Measurements from ENCODE around the gene ZNF425. TPM values are rescaled to one million over a fixed set of nuclear protein-coding genes. Genes with fewer than 3 reads are reported as not detected.

The ZNF425 gene
- total and polyA plus RNA-seq, 7 donors: 0.60 to 4.9 (median 2.9) TPM

DNA sequence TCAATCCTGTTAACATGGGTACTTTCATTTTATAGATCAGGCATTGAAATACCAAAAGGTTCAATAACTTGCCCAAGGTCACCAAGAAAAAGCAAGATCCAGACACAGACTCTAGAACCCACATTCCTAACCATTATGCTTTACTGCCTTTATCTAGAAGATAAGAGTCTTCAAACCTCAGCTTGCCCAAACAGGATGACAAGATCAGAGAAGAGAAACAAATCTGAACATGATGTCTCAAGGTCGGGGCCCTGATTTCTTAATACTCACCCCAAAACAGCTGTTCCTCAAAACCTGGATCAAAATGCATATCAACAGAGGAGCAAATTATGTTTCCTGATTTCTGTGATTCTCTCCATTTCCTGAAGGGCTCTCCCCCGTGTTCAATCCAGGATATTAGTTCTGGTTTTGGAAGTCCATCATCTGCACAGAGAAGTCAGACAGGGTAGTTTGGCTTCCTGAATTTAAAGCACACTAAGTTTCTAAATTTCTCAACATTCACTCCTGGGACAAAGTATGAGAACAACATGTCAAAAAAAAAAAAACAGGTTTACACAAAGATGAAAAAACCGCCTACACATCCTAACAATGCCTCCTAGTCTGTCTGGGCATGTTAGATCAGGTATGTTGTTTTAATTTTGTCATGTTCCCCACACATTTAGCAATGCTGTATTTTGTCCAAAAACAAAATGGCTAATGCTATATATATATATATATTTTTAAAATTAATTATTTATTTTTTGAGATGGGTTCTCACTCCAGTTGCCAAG is 51.8 kb downstream of the ZNF425 start:
- WGBS, 2 donors: 81 to 88% methylated on average over 3 of the region's 3 CpGs
- TF ChIP-seq POLR2A (IDR thresholded peaks at IDR 0.05) (no peak), POLR2AphosphoS5 (IDR thresholded peaks at IDR 0.05) (no peak), CTCF (IDR thresholded peaks at IDR 0.05) (no peak), EP300 (IDR thresholded peaks at IDR 0.05) (no peak)
- no peak for DNase-seq
- Histone ChIP-seq H3K36me3 (peaks cover 0 to 63% (median 18%) of the 10 kb centered on the region in 4 donors), H3K4me3 (no peak overlapping the region), H3K27ac (no peak overlapping the region), H3K27me3 (no peaks in the 10 kb centered on the region), H3K4me1 (no peaks in the 10 kb centered on the region), H3K9me3 (no peaks in the 10 kb centered on the region)
- intact Hi-C loops (cut with DNase I): no loop called here

DNA sequence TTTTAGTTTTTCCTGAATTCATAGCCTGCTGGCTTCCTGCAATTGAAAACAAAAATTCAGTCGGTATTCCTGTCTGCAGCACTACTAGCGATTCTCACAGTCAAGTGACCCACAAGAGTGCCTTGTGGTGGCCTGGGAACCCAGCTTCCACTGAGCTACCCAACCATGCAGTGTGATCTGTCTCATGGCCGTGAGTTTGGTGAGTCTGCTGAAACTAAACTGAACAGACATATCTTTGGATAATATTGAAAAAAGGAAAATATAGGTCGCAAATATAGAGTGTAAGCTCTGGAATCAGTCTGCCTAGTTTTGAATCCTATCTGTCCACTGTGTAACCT is 53.7 kb downstream of the ZNF425 start:
- H3K9me3 ChIP-seq: no peaks in the 10 kb centered on the region
- no peaks in the 10 kb centered on the region for H3K4me1 ChIP-seq
- H3K27me3 ChIP-seq: no peaks in the 10 kb centered on the region
- peaks cover 0 to 66% (median 19%) of the 10 kb centered on the region in 4 donors for H3K36me3 ChIP-seq
- DNase-seq: peak; percentile 25
- WGBS, 2 donors: 93 to 97% methylated on average over 4 of the region's 4 CpGs
- no peak overlapping the region for H3K4me3 ChIP-seq
- intact Hi-C loops (cut with DNase I): loop anchor here (2.0 kb wide), 1 partner anchor 18 kb away; the partner anchor contains the start of gene ZNF786
- peak overlapping the region in 2 of 4 donors; percentile 22 to 42 for H3K27ac ChIP-seq
- TF ChIP-seq POLR2AphosphoS5 (IDR thresholded peaks at IDR 0.05) (no peak), CTCF (IDR thresholded peaks at IDR 0.05) (no peak), EP300 (IDR thresholded peaks at IDR 0.05) (no peak), POLR2A (IDR thresholded peaks at IDR 0.05) (no peak)

- H3K27me3 ChIP-seq: no peaks in the 10 kb centered on the region
- DNase-seq: peak; percentile 34
- no peaks in the 10 kb centered on the region for H3K9me3 ChIP-seq
- intact Hi-C loops (cut with DNase I): loop anchor here (2.0 kb wide), 1 partner anchor 19 kb away; the partner anchor contains the start of gene ZNF786
- peaks cover 0 to 60% (median 19%) of the 10 kb centered on the region in 4 donors for H3K36me3 ChIP-seq
- H3K4me3 ChIP-seq: no peak overlapping the region
- peak overlapping the region in 3 of 4 donors; percentile 22 to 42 (median 39) for H3K27ac ChIP-seq
- TF ChIP-seq EP300 (IDR thresholded peaks at IDR 0.05): no peak
- TF ChIP-seq POLR2AphosphoS5 (IDR thresholded peaks at IDR 0.05): peak in 1 of 4 donors; percentile 13
- TF ChIP-seq CTCF (IDR thresholded peaks at IDR 0.05): no peak
- no peaks in the 10 kb centered on the region for H3K4me1 ChIP-seq
- WGBS, 2 donors: 89 to 92% methylated on average over 46 of the region's 46 CpGs
Observed at GRCh38 chr7:149071641-149072437, 54.3 kb downstream of the ZNF425 start.

DNA sequence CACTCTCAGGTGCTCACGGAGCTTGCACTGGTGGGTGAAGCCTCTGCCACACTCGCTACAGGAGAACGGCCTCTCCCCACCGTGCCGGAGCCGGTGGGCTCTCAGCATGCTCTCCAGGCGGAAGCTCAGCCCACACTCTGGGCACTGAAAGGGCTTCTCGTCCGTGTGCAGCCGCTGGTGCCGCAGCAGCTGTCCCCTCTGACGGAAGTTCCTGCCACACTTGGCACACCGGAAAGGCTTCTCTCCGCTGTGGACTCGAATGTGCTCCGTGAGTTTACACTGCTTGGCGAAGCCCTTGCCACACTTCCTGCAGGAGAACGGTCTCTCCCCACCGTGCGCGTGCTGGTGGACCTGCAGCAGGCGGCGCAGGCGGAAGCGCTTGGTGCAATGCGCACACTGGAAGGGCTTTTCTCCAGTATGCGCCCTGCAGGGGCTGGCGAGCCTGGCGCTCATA is 54.9 kb downstream of the ZNF425 start:
- H3K36me3 ChIP-seq: peaks cover 0 to 55% (median 19%) of the 10 kb centered on the region in 4 donors
- 97% methylated on average over 29 of the region's 29 CpGs for WGBS, 2 donors
- H3K27me3 ChIP-seq: no peaks in the 10 kb centered on the region
- H3K27ac ChIP-seq: peak overlapping the region in 1 of 4 donors; percentile 22
- H3K9me3 ChIP-seq: no peaks in the 10 kb centered on the region
- intact Hi-C loops (cut with DNase I): no loop called here
- TF ChIP-seq POLR2A (IDR thresholded peaks at IDR 0.05) (no peak), POLR2AphosphoS5 (IDR thresholded peaks at IDR 0.05) (no peak), CTCF (IDR thresholded peaks at IDR 0.05) (no peak), EP300 (IDR thresholded peaks at IDR 0.05) (no peak)
- no peaks in the 10 kb centered on the region for H3K4me1 ChIP-seq
- peak; percentile 36 for DNase-seq
- no peak overlapping the region for H3K4me3 ChIP-seq

All from sigmoid colon (tissue), 7 donors.